GM12873 (cell line): ENCODE results near the gene STRADB.

Experiments used
- CTCF ChIP-seq: IDR thresholded peaks from 2 replicates; pipeline ENCODE4 v1.5.1; 2012; ENCODE audit warnings: low read depth, mild to moderate bottlenecking, moderate library complexity, low read length, control low read depth; ENCODE audit not compliant: insufficient read depth; ENCODE audit errors: missing control alignments

The STRADB gene

GRCh38 chr2:201517094-201517493, 65.6 kb downstream of the STRADB start:
- no peak for TF ChIP-seq CTCF

- TF ChIP-seq CTCF: no peak
Observed at GRCh38 chr2:201520201-201520600, 68.7 kb downstream of the STRADB start.

GRCh38 chr2:201522965-201523364, 71.4 kb downstream of the STRADB start:
- TF ChIP-seq CTCF: no peak

- TF ChIP-seq CTCF: no peak
Observed at GRCh38 chr2:201523506-201523905, 72.0 kb downstream of the STRADB start.
